Fibroblast of the aortic adventitia (primary cell): ENCODE measurements around the gene CORO1C. TPM values are rescaled to one million over a fixed set of nuclear protein-coding genes. Genes with fewer than 3 reads are reported as not detected.

ENCODE experiments used
- DNase-seq: peaks from one replicate; pipeline ENCODE4 v3.0.0-alpha.2; 2010; ENCODE audit warnings: low read depth
- H3K4me3 ChIP-seq: 2 replicates; pipeline ENCODE4 v1.5.1; 2011; ENCODE audit warnings: low read depth, mild to moderate bottlenecking, control low read depth, low read length, moderate library complexity
- CTCF ChIP-seq: IDR thresholded peaks from 2 replicates; pipeline ENCODE4 v1.5.1; 2011; ENCODE audit warnings: mild to moderate bottlenecking, low read length, control low read depth, inconsistent platforms; ENCODE audit not compliant: insufficient read depth
- total RNA-seq: library from RNA; depleted of rRNA; stranded (reverse); fragments of >200 nt; gene quantifications from 2 replicates; pipeline ENCODE4 v1.2.3, GENCODE V29; 2012; ENCODE audit warnings: low replicate concordance

Gene CORO1C
- total RNA-seq, 1 donor, result 202 TPM

DNA sequence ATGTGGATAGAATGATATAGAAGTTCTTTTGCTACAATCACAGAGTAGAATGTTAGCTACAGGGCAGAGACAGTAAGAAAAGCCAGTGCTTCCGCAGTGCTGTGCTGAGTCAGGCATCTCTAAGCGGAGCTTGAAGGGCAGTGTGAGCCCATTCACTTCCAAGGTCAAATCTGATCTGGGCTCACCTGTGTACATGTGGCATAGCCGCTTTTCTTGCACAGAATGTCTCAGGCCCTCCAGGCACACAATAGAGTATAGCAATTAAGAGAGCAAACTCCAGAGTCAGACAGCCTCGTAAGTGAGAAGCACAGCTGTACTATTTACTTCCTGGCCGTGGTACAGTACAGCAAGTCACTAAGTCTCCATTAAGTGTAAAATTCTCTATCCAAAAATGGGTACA, 26.8 kb downstream of the CORO1C start:
- DNase-seq, result no peak
- no peak for TF ChIP-seq CTCF
- H3K4me3 ChIP-seq, result no peak overlapping the region

DNA sequence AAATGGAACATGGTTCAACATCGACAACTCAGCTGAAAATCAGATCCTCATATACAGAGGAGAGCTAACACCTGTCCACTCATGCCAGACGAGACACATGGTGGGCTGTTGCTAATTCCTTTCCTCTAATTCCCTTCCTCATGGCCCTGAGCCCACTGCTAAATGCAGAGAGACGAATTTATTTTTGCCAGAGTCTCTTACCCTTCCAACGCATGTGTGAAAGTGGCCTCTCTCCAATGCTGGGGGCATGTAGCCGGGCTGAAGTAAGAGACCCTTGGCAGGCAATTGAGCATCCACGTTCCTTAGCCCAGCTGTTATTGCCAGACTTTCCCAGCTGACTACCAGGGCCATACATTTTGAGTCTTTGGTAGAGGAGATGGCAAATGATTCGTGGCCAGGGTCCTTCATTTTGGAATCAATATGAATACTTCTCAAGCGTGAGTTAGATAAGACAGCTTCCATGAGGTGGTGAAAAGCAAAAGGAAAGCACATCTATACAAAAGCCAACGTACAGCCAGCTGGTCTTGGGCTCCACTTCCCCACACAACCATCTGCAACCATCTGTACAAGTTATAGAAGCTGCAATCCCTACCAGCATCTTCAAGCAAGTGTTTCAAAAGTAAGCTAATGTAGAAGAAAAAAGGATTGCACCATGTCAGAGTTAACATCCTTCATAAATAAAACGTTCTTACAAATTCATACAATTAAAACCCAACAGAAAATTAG, 28.6 kb downstream of the CORO1C start:
- no peak for DNase-seq
- no peak for TF ChIP-seq CTCF
- no peak overlapping the region for H3K4me3 ChIP-seq

DNA sequence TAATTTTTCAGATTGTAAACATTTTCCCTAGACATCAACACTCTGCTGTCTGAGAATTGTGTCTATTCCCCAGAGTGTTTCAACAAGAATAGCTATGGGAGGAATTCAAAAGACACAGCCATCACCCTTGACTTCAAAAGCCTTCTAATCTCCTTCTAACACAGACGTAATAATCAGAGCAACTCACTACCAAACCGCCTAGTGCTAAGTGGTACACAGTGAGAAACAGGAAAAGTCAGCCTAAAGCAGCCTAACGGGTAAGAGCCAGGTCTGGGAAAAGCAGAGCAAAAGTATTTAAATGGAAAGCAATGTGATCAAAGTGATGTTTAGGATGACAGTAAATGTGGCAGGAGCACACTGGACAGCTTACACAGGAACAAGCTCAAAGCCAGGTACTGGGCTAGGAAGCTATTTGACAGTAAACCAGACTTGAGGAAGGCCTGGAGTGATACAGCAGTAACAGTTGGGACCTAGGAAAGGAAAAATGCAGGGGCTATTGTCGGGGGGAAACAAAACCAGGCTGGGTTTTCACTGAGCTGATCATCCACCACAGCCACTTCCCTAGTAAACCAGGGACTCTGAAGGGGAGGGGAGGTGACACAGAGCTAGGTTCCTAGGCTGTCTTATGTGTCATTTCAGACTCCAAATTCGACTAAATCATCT, 29.4 kb downstream of the CORO1C start:
- H3K4me3 ChIP-seq, result peak overlapping the region; percentile 16
- TF ChIP-seq CTCF, result no peak
- DNase-seq, result peak; percentile 90

DNA sequence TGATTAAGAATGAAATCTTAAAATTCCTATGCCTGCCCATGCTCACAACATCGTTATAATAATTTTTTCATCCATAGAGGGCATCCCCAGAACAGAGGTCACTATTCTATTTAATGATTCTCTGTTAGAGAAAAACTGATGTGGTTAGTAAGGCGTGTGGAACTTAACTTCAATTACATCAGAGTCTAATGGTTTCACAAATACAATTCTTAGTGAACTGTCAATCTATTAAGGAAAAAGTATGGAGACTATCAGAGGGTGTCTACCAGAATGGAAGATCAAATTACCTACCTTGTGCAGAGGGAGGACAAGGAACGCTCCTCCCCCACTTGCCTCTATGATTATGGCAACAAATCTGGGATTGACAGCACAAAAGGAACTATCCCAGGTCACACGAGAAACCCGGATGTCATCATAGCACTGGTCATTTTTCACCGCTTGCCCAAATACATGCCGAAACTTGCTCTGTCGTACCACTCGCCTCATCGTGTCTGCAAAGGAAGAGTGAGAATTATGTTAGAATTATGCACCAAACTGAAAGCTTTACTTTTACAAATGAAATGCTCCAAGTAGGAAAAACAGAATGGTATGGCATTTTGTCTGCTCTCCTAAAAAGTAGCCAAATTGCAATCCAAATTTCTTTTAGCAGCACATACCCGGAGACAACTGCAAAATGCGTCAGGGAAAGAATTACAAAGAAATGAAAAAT, 30.3 kb downstream of the CORO1C start:
- DNase-seq, result peak; percentile 42

DNA sequence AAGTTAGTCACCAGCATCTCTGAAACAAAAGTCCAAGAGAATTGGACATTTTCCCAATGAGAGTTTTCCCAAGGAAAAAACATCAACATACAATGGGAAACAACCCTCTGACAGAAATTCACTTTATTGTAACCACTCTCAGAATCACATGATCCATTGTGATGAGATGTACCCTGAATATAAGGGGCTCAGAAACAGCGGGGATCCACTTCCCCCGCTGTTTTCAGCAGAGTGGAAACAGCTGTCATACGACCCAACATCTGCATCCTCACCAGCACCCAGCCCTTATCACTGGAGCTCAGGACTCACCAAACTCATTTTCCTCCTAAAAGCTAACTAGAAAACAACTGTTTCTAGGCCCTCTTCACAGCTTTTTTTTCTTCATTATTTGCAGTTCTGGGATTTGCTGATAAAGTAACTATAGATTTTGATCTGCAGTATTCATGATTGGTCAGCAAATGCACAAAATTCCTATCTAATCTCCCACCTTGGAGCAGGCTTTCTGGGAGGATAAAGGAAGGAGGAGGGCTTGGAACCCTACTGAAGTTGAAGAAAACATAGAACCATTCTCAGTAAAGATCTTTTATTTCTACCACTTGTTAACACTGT, 31.3 kb downstream of the CORO1C start:
- H3K4me3 ChIP-seq, result no peak overlapping the region
- DNase-seq, result peak; percentile 70
- no peak for TF ChIP-seq CTCF

More for the DNA sequence above, 30.3 kb downstream of the CORO1C start:
- peak overlapping the region; percentile 11 for H3K4me3 ChIP-seq
- no peak for TF ChIP-seq CTCF

DNA sequence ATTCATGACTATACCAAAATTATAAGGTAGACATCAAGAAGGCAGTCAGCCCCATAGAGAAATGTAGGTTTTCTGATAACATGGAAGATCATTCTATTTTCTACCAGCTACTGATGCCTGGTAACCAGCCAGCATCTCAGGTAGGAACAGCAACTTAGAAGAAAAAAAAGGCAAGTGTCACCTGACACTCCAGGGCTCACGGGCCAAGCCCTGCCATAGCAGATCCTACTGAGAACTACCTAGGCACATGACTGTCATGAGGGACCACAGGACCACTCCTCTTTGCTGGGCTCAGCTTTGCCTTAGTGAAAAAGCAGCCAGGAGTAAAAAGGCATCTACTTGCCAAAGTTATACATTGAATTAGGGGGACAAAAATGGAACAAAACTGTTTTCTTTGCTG, 33.4 kb downstream of the CORO1C start:
- no peak for TF ChIP-seq CTCF
- DNase-seq, result no peak
- H3K4me3 ChIP-seq, result no peak overlapping the region
